ENCODE data around the gene TMEM40. TPM values are rescaled to one million over a fixed set of nuclear protein-coding genes. Genes with fewer than 3 reads are reported as not detected.
"Not testable (repeated sequence)": the region's sequence is repeated elsewhere in the genome, so short reads cannot be mapped to it uniquely, and the experiment has no call there.

Gene TMEM40
- total and polyA plus RNA-seq, 9 of the 15 experiments (the other 6 are each of a cell fraction or from before 2014, with no cell fraction given): 0.11 to 0.31 (median 0.14) TPM; not detected in 6

DNA sequence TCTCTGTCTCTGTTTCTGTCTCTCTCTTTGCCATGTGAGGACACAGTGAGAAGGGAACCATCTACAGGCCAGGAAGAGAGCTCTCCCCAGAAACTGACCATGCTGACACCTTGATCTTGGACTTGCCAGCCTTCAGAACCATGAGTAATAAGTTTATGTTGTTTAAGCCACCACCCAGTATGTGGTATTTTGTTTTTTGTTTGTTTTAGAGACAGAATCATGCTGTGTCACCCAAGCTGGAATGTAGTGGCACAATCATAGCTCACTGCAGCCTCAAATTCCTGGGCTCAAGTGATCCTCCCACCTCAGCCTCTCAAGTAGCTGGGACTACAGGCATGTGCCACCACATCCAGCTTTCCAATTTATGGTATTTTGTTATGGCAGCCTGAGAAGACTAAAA, 35.7 kb downstream of the TMEM40 start:
- POLR2A ChIA-PET: interaction anchor here (0.6 to 1.5 kb wide), 3 partner anchors 107 to 169 kb away, joined by 3 read pairs; no protein-coding TSS in a partner anchor
- CTCF ChIA-PET (ENCODE audit: low intra/inter-chr PET ratio); in situ Hi-C loops (cut with MboI); H3K9me3 ChIP-seq (replicated peaks; ENCODE audit: control insufficient read depth, insufficient read depth, low read depth, low read length); H3K4me2 ChIP-seq (ENCODE audit: insufficient read depth, low read length); FAIRE-seq; H3K9me1 ChIP-seq (ENCODE audit: control insufficient read depth, insufficient read depth, low read length); H4K20me1 ChIP-seq (replicated peaks; ENCODE audit: control insufficient read depth, insufficient read depth, low read length); ATAC-seq; H3K27ac ChIP-seq (ENCODE audit: extremely low read depth, low read depth, low read length); H3K79me2 ChIP-seq (ENCODE audit: control insufficient read depth, insufficient read depth, low read length); H3K9ac ChIP-seq (ENCODE audit: insufficient read depth in 1 of 2, low read depth in 2 of 2, low read length in 2 of 2); H3K4me1 ChIP-seq (replicated peaks in 1 of 2; ENCODE audit: control insufficient read depth in 2 of 2, insufficient read depth in 2 of 2, low read length in 2 of 2); DNase-seq (ENCODE audit: extremely low read depth in 1 of 4, low spot score in 3 of 4); BruUV-seq (replicated peaks); H3K4me3 ChIP-seq; H3K36me3 ChIP-seq (ENCODE audit: control insufficient read depth, insufficient read depth, low read length): not testable (repeated sequence)
- intact Hi-C loops (cut with micrococcal nuclease): loop anchor here (5.0 kb wide), 1 partner anchor 241 kb away; the partner anchor contains the start of gene TSEN2
- TF ChIP-seq NFE2 (IDR thresholded peaks at IDR 0.05; ENCODE audit: low read depth): 0 out of 2 replicates have a peak, but pooled peaks have one; percentile 32
- Histone ChIP-seq H2AFZ (ENCODE audit: low read depth, low read length) (peak overlapping the region; percentile 7; the same call in 1 of the 2 replicates), H3K27me3 (ENCODE audit: control insufficient read depth in 2 of 2, insufficient read depth in 2 of 2, low read length in 2 of 2) (peaks cover 9 to 11% of the 10 kb centered on the region in 2 experiments)

GRCh38 chr3:12722226-12722625, 36.8 kb downstream of the TMEM40 start:
- CTCF ChIA-PET (ENCODE audit: low intra/inter-chr PET ratio): no interaction called here
- intact Hi-C loops (cut with micrococcal nuclease): loop anchor here (5.0 kb wide), 1 partner anchor 240 kb away; the partner anchor contains the start of gene TSEN2
- H3K9ac ChIP-seq (ENCODE audit: insufficient read depth in 1 of 2, low read depth in 2 of 2, low read length in 2 of 2): no peak overlapping the region
- H3K9me1 ChIP-seq (ENCODE audit: control insufficient read depth, insufficient read depth, low read length): no peaks in the 10 kb centered on the region
- H3K79me2 ChIP-seq (ENCODE audit: control insufficient read depth, insufficient read depth, low read length): no peaks in the 10 kb centered on the region
- DNase-seq (ENCODE audit: extremely low read depth in 1 of 4, low spot score in 3 of 4): no peak
- no peak for FAIRE-seq
- in situ Hi-C loops (cut with MboI): no loop called here
- no peaks in the 10 kb centered on the region for H3K36me3 ChIP-seq (ENCODE audit: control insufficient read depth, insufficient read depth, low read length)
- no peak overlapping the region for H3K4me3 ChIP-seq
- peaks cover 4% of the 10 kb centered on the region in 2 experiments; a peak in 4 of 5 replicates for H3K27me3 ChIP-seq (ENCODE audit: control insufficient read depth in 2 of 2, insufficient read depth in 2 of 2, low read length in 2 of 2)
- H3K4me1 ChIP-seq (replicated peaks in 1 of 2; ENCODE audit: control insufficient read depth in 2 of 2, insufficient read depth in 2 of 2, low read length in 2 of 2): peaks cover 0 to 3% of the 10 kb centered on the region in 2 experiments; a peak in 2 of 5 replicates
- no TSS peak for BruUV-seq (replicated peaks)
- H3K27ac ChIP-seq (ENCODE audit: extremely low read depth, low read depth, low read length): no peak overlapping the region
- ATAC-seq: no peak
- no peak overlapping the region for H2AFZ ChIP-seq (ENCODE audit: low read depth, low read length)
- no peaks in the 10 kb centered on the region for H4K20me1 ChIP-seq (replicated peaks; ENCODE audit: control insufficient read depth, insufficient read depth, low read length)
- no peak overlapping the region for H3K4me2 ChIP-seq (ENCODE audit: insufficient read depth, low read length)
- no peaks in the 10 kb centered on the region; the same call in 1 of the 2 replicates for H3K9me3 ChIP-seq (replicated peaks; ENCODE audit: control insufficient read depth, insufficient read depth, low read depth, low read length)
- POLR2A ChIA-PET: interaction anchor here (0.6 to 1.5 kb wide), 2 partner anchors 41 to 137 kb away, joined by 3 to 4 read pairs; no protein-coding TSS in a partner anchor
- 28% methylated on average over 3 of the region's 3 CpGs for WGBS (ENCODE audit: insufficient coverage, low coverage, missing lambda C conversion rate)
- no peak for TF ChIP-seq MEF2D (tag; conservative IDR thresholded peaks at IDR 0.05; ENCODE audit: low read depth)
- TF ChIP-seq CBFB (CRISPR knock-in tag; IDR thresholded peaks at IDR 0.05): no peak
- TF ChIP-seq USF1 (CRISPR knock-in tag; IDR thresholded peaks at IDR 0.05): no peak
- no peak for TF ChIP-seq MAFG (tag; conservative IDR thresholded peaks at IDR 0.05)
- TF ChIP-seq KDM2B (CRISPR knock-in tag; IDR thresholded peaks at IDR 0.05): no peak
- TF ChIP-seq CREB3 (tag; conservative IDR thresholded peaks at IDR 0.05; ENCODE audit: low read depth): no peak
- TF ChIP-seq SIRT6 (IDR thresholded peaks at IDR 0.05; ENCODE audit: low read depth, low read length): no peak
- no peak for TF ChIP-seq MAFK (IDR thresholded peaks at IDR 0.05; ENCODE audit: low read length)
- no peak for TF ChIP-seq TAF9B (IDR thresholded peaks at IDR 0.05; ENCODE audit: partially characterized antibody)
- no peak for TF ChIP-seq OTX1 (CRISPR knock-in tag; IDR thresholded peaks at IDR 0.05)
